HUES64 (cell line): ENCODE data around the gene GPBAR1.

Experiments
- H3K27ac ChIP-seq: 2 replicates; pipeline ENCODE4 v1.7.0; 2013; ENCODE audit warnings: low read depth, low read length, inconsistent platforms
- H3K27me3 ChIP-seq: 2 replicates; pipeline ENCODE4 v1.6.1; 2013; ENCODE audit warnings: mild to moderate bottlenecking, low read length; ENCODE audit not compliant: insufficient read depth
- H3K36me3 ChIP-seq: 2 replicates; pipeline ENCODE4 v1.6.1; 2013; ENCODE audit warnings: mild to moderate bottlenecking, low read length; ENCODE audit not compliant: insufficient read depth
- H3K4me1 ChIP-seq: 2 replicates; pipeline ENCODE4 v1.6.1; 2013; ENCODE audit warnings: mild to moderate bottlenecking, low read length, moderate library complexity; ENCODE audit not compliant: insufficient read depth
- H3K4me3 ChIP-seq: 2 replicates; pipeline ENCODE4 v1.5.1; 2013; ENCODE audit warnings: mild to moderate bottlenecking, low read length, moderate library complexity
- H3K9ac ChIP-seq: 2 replicates; pipeline ENCODE4 v1.6.1; 2013; ENCODE audit warnings: mild to moderate bottlenecking, low read depth, low read length
- H3K9me3 ChIP-seq: 2 replicates; pipeline ENCODE4 v1.6.1; 2013; ENCODE audit warnings: low read depth, low read length; ENCODE audit not compliant: insufficient read depth
- WGBS: fragments of 150-250, 120-280 bp; methylation state at CpG from one replicate; pipeline ENCODE4 v1.1.7; 2013; ENCODE audit warnings: missing lambda C conversion rate; 5-methylcytosine and 5-hydroxymethylcytosine counted together

The GPBAR1 gene

GRCh38 chr2:218226903-218227302 lies 33.9 kb upstream of the GPBAR1 start:
- H3K9me3 ChIP-seq: no peaks in the 10 kb centered on the region
- H3K4me1 ChIP-seq: no peaks in the 10 kb centered on the region
- H3K4me3 ChIP-seq: no peak overlapping the region
- H3K27me3 ChIP-seq: no peaks in the 10 kb centered on the region
- no peak overlapping the region for H3K9ac ChIP-seq
- 97% methylated on average over 3 of the region's 3 CpGs for WGBS
- no peak overlapping the region for H3K27ac ChIP-seq
- H3K36me3 ChIP-seq: peaks cover 85% of the 10 kb centered on the region

DNA sequence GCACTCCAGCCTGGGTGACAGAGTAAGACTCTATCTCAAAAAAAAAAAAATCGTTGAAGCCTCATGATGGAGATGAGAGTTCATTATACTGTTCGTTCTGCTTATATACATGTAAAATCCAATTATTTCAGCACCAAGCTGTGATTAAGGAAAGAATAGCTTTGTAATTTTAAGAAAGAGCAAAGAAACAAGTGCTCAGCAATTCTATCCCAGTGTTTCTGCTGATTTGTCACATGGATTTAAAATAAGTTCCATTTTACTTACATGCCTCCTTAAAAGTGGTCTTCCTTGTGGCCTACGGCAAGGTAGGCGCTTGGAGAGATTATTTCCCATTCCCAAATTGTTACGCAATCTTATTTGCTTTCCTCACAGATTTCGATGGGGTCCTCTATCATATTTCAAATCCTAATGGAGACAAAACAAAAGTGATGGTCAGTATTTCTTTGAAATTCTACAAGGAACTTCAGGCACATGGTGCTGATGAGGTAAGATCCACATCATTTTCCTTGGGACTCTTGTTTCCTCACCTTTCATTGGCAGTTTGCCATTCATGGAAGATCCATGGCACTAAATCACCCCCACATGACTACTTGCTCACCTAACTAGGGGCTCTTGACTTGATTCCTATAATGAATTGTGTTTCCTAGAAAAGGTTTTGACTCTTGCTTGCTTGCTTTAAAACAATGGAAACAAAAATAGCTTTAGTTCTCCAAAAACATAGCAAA lies 32.3 kb upstream of the GPBAR1 start:
- Histone ChIP-seq H3K36me3 (peaks cover 89% of the 10 kb centered on the region), H3K9ac (no peak overlapping the region), H3K9me3 (no peaks in the 10 kb centered on the region), H3K4me1 (no peaks in the 10 kb centered on the region), H3K27ac (no peak overlapping the region), H3K27me3 (no peaks in the 10 kb centered on the region), H3K4me3 (no peak overlapping the region)
- over 99% methylated on average over 4 of the region's 6 CpGs for WGBS

DNA sequence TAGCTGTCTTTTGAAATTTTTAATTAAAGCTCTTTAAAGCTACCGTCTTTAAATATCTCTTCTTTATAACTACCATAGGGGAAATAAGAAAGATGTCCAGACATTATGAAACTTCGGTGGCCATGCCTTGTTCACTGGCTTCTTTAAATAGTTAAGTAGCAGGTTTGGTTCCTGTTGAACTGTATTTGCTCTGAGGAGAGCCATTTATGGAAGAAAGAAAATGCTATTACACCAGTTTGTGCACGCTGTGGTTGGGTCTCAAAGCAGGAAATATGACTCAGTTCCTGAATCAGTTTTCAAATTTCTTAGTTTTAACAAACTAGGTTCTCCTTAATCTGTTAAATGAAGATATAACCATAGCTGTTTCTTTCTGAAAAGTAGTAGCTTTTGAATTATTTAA lies 31.6 kb upstream of the GPBAR1 start:
- H3K36me3 ChIP-seq: peaks cover 89% of the 10 kb centered on the region
- H3K9me3 ChIP-seq: no peaks in the 10 kb centered on the region
- H3K27me3 ChIP-seq: no peaks in the 10 kb centered on the region
- no peak overlapping the region for H3K4me3 ChIP-seq
- no peak overlapping the region for H3K27ac ChIP-seq
- no peaks in the 10 kb centered on the region for H3K4me1 ChIP-seq
- H3K9ac ChIP-seq: no peak overlapping the region
- 92% methylated on average over 2 of the region's 3 CpGs for WGBS

DNA sequence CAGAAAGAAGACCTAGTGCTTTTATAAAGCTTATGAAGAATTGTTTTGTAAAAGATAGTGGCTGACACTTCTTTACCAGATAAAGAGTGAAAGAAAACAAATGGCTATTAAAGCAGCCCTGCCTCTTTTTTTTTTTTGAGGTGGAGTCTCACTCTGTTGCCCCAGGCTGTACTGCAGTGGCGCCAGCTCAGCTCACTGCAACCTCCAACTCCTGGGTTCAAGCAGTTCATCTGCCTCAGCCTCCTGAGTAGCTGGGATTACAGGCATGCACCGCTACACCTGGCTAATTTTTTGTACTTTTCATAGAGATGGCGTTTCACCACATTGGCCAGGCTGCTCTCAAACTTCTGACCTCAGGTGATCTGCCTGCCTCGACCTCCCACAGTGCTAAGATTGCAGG lies 31.0 kb upstream of the GPBAR1 start:
- WGBS: 90% methylated on average over 4 of the region's 4 CpGs
- Histone ChIP-seq H3K9me3 (no peaks in the 10 kb centered on the region), H3K9ac (no peak overlapping the region), H3K4me3 (no peak overlapping the region), H3K27ac (no peak overlapping the region), H3K27me3 (no peaks in the 10 kb centered on the region), H3K4me1 (no peaks in the 10 kb centered on the region), H3K36me3 (peaks cover 89% of the 10 kb centered on the region)

- Histone ChIP-seq H3K36me3 (peaks cover 89% of the 10 kb centered on the region), H3K4me3 (no peak overlapping the region), H3K27ac (no peak overlapping the region), H3K4me1 (no peaks in the 10 kb centered on the region), H3K27me3 (no peaks in the 10 kb centered on the region), H3K9ac (no peak overlapping the region), H3K9me3 (no peaks in the 10 kb centered on the region)
- WGBS: 83% methylated on average over 1 of the region's 1 CpG
Measured at GRCh38 chr2:218230882-218231281, 29.9 kb upstream of the GPBAR1 start.

- H3K9ac ChIP-seq: no peak overlapping the region
- no peaks in the 10 kb centered on the region for H3K9me3 ChIP-seq
- peaks cover 98% of the 10 kb centered on the region for H3K36me3 ChIP-seq
- 97% methylated on average over 4 of the region's 4 CpGs for WGBS
- no peak overlapping the region for H3K4me3 ChIP-seq
- no peak overlapping the region for H3K27ac ChIP-seq
- H3K4me1 ChIP-seq: no peaks in the 10 kb centered on the region
- H3K27me3 ChIP-seq: no peaks in the 10 kb centered on the region
Measured at GRCh38 chr2:218233543-218233942, 27.3 kb upstream of the GPBAR1 start.

DNA sequence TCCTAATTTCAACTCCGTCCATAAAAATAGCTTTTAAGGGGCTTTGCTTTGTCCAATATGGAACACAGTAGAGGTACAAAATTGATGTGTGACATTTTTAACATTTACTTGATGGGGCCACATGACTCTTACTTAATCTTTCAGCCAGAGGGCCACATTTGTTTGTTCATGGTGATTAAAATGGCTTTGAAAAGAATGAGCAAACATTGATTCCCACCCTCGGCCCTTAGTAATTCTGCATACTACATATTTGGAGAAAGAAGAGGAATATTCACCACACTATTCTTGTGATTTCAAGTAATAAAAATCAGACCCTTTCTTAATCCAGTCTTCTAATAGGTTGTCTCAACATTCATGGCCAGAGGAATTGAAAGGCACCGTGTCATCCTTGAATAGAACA lies 26.3 kb upstream of the GPBAR1 start:
- H3K27ac ChIP-seq: no peak overlapping the region
- no peaks in the 10 kb centered on the region for H3K27me3 ChIP-seq
- H3K9ac ChIP-seq: no peak overlapping the region
- H3K9me3 ChIP-seq: no peaks in the 10 kb centered on the region
- H3K4me3 ChIP-seq: no peak overlapping the region
- peaks cover 98% of the 10 kb centered on the region for H3K36me3 ChIP-seq
- H3K4me1 ChIP-seq: no peaks in the 10 kb centered on the region
- WGBS: 84% methylated on average over 2 of the region's 3 CpGs

- WGBS: 92% methylated on average over 2 of the region's 2 CpGs
- H3K27me3 ChIP-seq: no peaks in the 10 kb centered on the region
- no peak overlapping the region for H3K4me3 ChIP-seq
- no peak overlapping the region for H3K27ac ChIP-seq
- no peaks in the 10 kb centered on the region for H3K4me1 ChIP-seq
- no peaks in the 10 kb centered on the region for H3K9me3 ChIP-seq
- peaks cover 98% of the 10 kb centered on the region for H3K36me3 ChIP-seq
- no peak overlapping the region for H3K9ac ChIP-seq
Measured at GRCh38 chr2:218235017-218235416, 25.8 kb upstream of the GPBAR1 start.

GRCh38 chr2:218236829-218237228 lies 24.0 kb upstream of the GPBAR1 start:
- Histone ChIP-seq H3K27ac (no peak overlapping the region), H3K9ac (no peak overlapping the region), H3K4me3 (no peak overlapping the region), H3K4me1 (no peaks in the 10 kb centered on the region), H3K9me3 (no peaks in the 10 kb centered on the region), H3K27me3 (no peaks in the 10 kb centered on the region), H3K36me3 (peaks cover 97% of the 10 kb centered on the region)
- 93% methylated on average over 4 of the region's 4 CpGs for WGBS

GRCh38 chr2:218238887-218239286 lies 21.9 kb upstream of the GPBAR1 start:
- Histone ChIP-seq H3K4me3 (no peak overlapping the region), H3K9ac (no peak overlapping the region), H3K27me3 (no peaks in the 10 kb centered on the region), H3K4me1 (no peaks in the 10 kb centered on the region), H3K9me3 (no peaks in the 10 kb centered on the region), H3K27ac (no peak overlapping the region), H3K36me3 (peaks cover 99% of the 10 kb centered on the region)
- 100% methylated on average over 1 of the region's 1 CpG for WGBS

- H3K9ac ChIP-seq: no peak overlapping the region
- H3K27ac ChIP-seq: no peak overlapping the region
- H3K9me3 ChIP-seq: no peaks in the 10 kb centered on the region
- no peak overlapping the region for H3K4me3 ChIP-seq
- H3K27me3 ChIP-seq: no peaks in the 10 kb centered on the region
- H3K36me3 ChIP-seq: peaks cover 98% of the 10 kb centered on the region
- H3K4me1 ChIP-seq: no peaks in the 10 kb centered on the region
- 76% methylated on average over 1 of the region's 1 CpG for WGBS
Measured at GRCh38 chr2:218244204-218244603, 16.6 kb upstream of the GPBAR1 start.

DNA sequence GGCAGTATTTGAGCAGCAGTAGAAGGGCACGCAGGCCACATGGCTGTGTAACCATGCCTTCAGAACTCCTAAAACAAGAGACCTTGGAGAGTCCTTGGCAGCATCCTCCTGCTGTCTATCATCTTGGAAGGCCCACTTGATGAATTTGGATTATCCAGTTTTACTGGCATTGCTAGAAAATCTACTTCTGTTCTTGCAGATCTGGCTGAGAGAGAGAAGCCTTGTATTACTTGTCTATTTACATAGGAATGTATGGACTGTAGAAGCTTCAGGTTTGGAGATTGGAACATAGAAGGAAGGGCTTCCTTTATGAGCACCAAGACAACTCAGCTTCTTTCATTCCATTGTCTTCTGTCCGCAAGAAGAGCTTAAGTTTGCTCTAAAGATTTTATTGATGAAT lies 16.1 kb upstream of the GPBAR1 start:
- H3K27ac ChIP-seq: no peak overlapping the region
- 95% methylated on average over 2 of the region's 2 CpGs for WGBS
- no peaks in the 10 kb centered on the region for H3K4me1 ChIP-seq
- peaks cover 98% of the 10 kb centered on the region for H3K36me3 ChIP-seq
- no peak overlapping the region for H3K4me3 ChIP-seq
- no peaks in the 10 kb centered on the region for H3K9me3 ChIP-seq
- H3K27me3 ChIP-seq: no peaks in the 10 kb centered on the region
- H3K9ac ChIP-seq: no peak overlapping the region
